HG02840 (cell line): ENCODE results near the gene LFNG.

Experiments used
- ATAC-seq: cut with Tn5 transposase; IDR thresholded peaks from one replicate; pipeline ENCODE4 v1.9.1; 2021; ENCODE audit warnings: mild to moderate bottlenecking, moderate library complexity, moderate number of reproducible peaks; ENCODE audit not compliant: unreplicated experiment, low FRiP score

Gene LFNG

GRCh38 chr7:2566348-2566889 lies 46.8 kb downstream of the LFNG start:
- ATAC-seq = no peak

GRCh38 chr7:2566890-2567678 lies 47.5 kb downstream of the LFNG start:
- peak; percentile 53 for ATAC-seq

DNA sequence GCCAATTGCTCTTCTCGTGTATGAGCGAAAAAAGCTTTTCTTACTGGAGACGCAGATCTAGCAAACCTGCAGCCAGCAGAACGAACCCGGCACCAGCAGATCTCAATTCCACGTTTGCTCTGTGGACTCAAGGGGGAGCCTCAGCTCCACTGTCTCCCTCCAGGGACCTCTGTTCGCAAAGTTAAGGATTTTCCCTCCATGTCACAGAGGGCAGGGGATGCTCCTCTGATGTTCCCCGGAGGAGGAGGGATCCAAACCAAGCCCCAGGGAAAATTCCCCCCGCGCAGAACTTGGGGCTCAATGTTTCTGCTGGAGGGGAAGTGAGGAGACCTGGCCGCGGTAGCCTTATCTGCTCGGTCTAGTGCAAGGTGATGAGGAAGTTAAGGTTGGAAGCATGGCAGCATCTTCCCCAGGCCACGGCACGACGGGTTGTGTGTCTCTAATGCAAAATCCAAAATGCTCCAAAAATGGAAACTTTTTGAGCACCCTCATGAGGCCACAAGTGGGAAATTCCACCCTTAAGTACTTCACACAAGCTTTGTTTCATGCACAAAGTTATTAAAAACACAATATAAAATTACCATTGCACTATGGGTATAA lies 48.2 kb downstream of the LFNG start:
- no peak for ATAC-seq

DNA sequence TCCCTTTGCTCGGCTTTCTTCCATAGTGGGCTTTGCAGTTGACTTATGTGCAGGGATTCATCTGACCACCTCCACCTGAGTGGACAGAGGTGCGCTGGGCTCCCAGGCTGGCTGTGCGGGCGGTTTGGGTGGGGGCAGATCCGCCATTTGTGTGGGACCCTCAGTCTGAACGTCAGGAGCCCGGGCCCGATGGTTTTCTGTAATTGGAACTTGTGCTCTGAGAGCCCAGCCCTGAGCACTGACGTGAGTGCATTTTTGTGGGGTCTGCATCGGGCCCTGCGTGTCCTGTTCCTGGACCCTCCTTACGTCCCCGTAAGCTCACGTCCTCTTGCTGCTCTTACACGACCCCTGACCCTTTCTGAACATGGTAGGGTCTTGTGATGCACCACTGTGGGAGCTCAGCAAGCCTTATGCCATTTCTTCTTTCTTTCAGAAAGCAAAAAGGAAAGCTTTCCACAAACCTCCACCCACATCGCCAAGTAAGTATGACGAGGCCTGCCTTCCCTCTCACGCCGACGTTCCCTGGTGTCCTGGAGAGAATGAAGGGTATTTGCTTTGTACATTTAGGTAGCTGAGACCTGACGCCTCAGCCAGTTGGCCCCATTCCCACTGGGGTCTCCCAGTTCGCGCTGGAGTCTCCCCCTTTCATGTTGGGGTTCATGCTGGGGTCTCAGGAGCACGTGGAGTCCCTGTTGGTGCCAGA lies 49.1 kb downstream of the LFNG start:
- no peak for ATAC-seq

DNA sequence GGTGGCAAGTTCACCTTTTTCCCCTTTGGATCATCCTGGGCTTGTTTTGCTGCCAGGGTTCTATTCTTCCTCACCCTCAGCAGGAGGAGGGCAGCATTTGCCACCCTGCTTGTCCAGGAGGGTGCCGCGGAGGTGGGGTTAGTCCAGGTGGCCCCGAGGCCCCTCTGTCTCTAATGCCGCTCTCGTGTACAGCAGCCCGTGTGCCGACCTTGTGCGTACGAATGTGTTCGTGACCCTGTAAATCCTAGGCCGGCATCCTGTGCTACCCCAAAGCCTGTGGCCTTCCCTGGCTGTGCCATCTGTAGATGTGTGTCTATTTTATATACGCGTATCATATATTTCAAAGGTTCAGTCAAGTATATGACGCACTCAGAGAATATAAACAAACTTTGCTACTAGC lies 49.8 kb downstream of the LFNG start:
- no peak for ATAC-seq

DNA sequence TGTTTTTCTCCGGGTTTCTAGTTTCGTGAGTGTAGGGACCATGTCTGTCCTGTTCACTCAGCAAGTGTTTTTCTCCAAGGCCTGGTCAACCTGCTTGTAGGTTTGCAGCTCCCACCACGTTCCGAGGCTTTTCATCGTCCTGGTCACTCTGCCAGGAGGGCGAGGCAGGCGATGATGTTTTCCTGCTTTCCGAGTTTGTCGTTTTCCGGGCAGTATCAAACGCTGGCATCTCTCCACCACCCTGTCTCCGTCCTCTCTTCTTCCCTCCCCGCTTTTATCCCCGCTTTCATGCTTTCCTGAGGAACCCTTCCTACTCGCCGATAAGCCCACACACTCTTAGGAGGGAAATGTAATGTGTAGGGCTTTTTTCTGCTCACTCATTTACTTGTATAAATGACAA lies 50.4 kb downstream of the LFNG start:
- ATAC-seq = no peak

GRCh38 chr7:2571409-2571808 lies 51.8 kb downstream of the LFNG start:
- ATAC-seq = no peak

DNA sequence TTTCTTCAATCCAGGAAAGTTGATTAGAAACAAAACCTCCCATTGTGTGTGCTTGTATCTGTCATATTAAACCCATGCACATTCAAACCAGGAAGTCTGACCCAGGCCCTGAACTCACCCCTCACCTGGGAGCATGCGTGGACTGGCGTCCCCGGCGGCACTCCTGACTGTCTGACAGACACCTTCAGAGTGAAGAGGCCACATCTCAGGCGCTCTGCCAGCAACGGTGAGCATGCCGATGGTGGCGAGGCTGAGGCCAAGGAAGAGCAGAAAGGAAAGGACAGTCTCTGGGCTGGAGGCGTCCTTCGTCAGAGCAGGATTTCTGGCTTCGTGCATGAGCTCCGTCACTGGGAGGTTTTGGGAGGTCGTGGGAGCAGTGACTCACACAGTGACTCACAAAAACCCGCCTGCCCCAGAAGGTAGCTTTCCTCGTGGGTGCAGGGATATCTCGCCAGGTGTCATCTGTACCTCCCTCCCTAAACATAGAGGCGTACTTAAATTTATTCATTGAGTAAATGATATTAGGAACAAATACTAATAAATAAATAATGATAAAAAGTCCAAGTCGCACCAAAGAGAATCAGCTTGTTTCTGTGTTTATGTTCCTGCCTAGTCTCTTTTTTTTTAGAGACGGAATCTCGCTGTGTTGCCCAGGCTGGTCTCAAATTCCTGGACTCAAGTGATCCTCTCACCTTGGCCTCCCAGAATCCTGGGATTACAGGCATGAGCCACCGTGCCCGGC lies 52.7 kb downstream of the LFNG start:
- ATAC-seq = no peak

- ATAC-seq = no peak
These were observed 54.2 kb downstream of the LFNG start for GRCh38 chr7:2573761-2574160.

DNA sequence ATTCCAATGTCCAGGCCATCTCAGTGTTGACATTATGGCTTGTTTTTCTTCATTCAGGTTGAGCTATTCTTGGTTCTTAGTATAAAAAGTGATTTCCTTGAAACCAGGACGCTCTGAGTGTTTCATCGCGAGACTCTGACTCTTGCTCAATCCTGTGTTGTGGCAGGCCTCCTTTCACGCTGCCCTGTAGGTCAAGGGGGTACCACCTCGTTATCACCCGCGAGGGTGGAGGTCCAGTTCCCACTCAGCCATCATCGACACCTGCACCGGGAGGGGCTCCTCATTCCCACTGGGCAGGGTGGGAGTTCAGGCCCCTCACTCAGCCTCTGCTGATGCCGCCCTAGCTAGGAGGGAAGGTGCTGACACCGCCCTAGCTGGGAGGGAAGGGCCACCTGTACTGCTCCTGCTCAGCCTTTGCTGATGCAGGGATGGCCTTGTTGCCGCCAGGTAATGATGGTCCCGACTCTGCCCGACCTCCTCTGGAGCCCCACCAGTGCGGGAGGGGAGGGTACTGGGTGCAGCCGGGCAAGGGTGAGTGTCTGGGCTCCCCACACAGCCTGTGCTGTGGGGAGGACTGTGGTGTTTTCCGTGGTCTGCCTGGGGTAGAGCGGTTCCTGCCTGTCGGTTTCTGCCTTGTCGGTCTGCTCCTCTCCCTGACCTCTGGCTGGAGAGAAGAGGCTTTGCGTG lies 55.6 kb downstream of the LFNG start:
- ATAC-seq = no peak

DNA sequence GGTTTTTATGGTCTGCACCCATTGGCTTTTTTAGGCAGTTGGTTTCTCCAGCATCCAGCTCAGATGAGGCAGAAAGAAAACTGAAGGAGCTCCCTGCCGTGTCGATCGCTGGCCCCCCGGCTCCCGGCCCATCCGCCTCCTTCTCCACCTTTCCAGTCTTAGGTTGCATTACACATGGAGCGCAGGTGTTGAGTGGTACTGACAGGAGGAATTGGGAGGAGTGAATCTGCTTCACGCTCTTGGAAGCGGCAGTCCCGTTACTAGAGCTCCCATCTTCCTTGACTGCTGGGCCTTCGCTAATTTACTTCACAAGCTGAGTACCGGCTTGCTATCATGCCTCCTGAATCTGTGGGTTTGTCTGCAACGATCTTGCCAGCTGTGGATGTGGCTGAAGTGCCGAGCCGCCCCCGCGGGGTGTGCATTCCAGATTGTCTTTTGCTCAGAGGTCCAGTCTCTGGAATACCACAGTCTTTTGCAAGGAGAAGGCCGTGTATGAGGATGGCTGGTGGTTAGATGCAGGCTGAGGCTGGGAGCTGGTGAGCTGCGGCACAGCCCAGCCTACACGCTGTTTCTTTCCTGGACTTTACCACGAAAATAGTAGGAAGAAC lies 56.3 kb downstream of the LFNG start:
- no peak for ATAC-seq

GRCh38 chr7:2576742-2577491 lies 57.3 kb downstream of the LFNG start:
- ATAC-seq = no peak
